Pericardium fibroblast (primary cell): ENCODE measurements around the gene MLC1. TPM values are rescaled to one million over a fixed set of nuclear protein-coding genes. Genes with fewer than 3 reads are reported as not detected.

Experiments used
- total RNA-seq: library from RNA; depleted of rRNA; stranded (reverse); fragments of >200 nt; gene quantifications from 2 replicates; pipeline ENCODE4 v1.2.3, GENCODE V29; 2015

The MLC1 gene
- 2.5 TPM in 1 of 2 replicates, not detected in the other for total RNA-seq

DNA sequence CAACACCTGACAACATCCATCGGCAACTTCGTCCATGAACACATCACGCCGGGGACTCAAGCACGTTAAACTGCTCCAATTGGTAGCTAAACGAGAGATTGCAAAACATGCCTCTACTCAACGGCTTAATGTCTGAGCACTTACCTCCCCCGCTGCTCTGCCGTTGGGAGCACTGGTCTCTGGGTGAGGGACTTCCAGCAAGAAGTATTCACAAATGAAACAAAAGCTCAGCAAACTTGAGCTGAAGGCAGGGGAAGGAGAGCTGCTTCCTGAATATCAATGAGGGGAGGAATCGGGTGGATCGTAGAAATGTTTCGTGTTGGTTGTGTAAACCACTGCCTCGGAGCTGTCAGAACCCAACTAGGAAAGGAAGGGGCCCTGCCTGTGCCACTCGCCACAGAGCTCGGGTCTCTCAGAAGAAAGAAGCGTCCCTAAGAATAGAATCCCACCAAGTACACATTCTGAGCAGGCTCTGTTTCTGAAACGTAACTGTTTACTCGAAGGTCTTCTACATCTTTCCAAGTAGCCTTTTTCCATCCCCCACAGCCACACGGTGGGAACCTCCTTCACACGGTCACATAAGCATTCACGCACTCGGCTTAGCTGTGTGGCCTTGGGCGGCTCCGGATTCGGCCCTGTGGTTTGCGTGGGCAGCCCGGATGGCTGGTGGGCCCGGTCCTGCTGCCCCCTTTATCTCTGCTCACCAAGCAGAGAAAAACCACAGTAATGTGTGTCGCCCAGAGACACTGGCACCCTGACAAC lies at the start of gene MLC1:
MLC1 (minus strand) TSS at position 216 of the 762 bp plus-strand sequence. CDS start 524 bp downstream, outside the sequence.

GRCh38 chr22:50089682-50090411 lies 4.6 kb upstream of the MLC1 start, which contains the start of gene MOV10L1:
Gene MOV10L1, plus strand, starts transcription at chr22:50090006. Its CDS starts 83 bp downstream, at chr22:50090089.

GRCh38 chr22:50058061-50058905 lies 26.9 kb downstream of the MLC1 start, which contains the start of gene TTLL8:
Gene TTLL8, minus strand, starts transcription at chr22:50058298.

GRCh38 chr22:50012211-50013181 lies 72.7 kb downstream of the MLC1 start, which contains the start of gene IL17REL:
Gene IL17REL, minus strand, starts transcription at chr22:50012765. Its CDS starts 119 bp downstream, at chr22:50012646.

Other genes starting within 250 kb of the MLC1 start
- gene ZBED4, start 231.6 kb downstream of the MLC1 start, total RNA-seq: 9.3 and 9.9 TPM in 2 replicates
- 15.7 and 23.0 TPM in 2 replicates for gene ALG12, start 167.0 kb downstream of the MLC1 start, total RNA-seq
- gene CRELD2, start 166.8 kb downstream of the MLC1 start, total RNA-seq: 40.8 and 95.9 TPM in 2 replicates
- gene PIM3, start 124.7 kb downstream of the MLC1 start, total RNA-seq: 29.1 and 35.1 TPM in 2 replicates
- not detected in 2 replicates for gene IL17REL, start 72.7 kb downstream of the MLC1 start, total RNA-seq
- not detected in 2 replicates for gene TTLL8, start 27.1 kb downstream of the MLC1 start, total RNA-seq
- gene MOV10L1, start 4.6 kb upstream of the MLC1 start, total RNA-seq: 2.9 and 5.1 TPM in 2 replicates
- 0.35 and 0.60 TPM in 2 replicates for gene PANX2, start 85.3 kb upstream of the MLC1 start, total RNA-seq
- gene TRABD, start 100.5 kb upstream of the MLC1 start, total RNA-seq: 21.9 and 26.9 TPM in 2 replicates
- 24.5 and 33.3 TPM in 2 replicates for gene SELENOO, start 115.6 kb upstream of the MLC1 start, total RNA-seq
- 18.3 and 23.2 TPM in 2 replicates for gene TUBGCP6, start 159.6 kb upstream of the MLC1 start, total RNA-seq
- gene HDAC10, start 165.8 kb upstream of the MLC1 start, total RNA-seq: 20.8 and 39.8 TPM in 2 replicates
- gene MAPK12, start 176.3 kb upstream of the MLC1 start, total RNA-seq: 29.5 and 36.9 TPM in 2 replicates
- 18.4 and 24.0 TPM in 2 replicates for gene MAPK11, start 185.0 kb upstream of the MLC1 start, total RNA-seq
- 143 and 157 TPM in 2 replicates for gene PLXNB2, start 222.2 kb upstream of the MLC1 start, total RNA-seq
- 6.6 and 8.5 TPM in 2 replicates for gene DENND6B, start 241.6 kb upstream of the MLC1 start, total RNA-seq